H1 (cell line): ENCODE measurements around the gene UBTD1. TPM values are rescaled to one million over a fixed set of nuclear protein-coding genes. Genes with fewer than 3 reads are reported as not detected.

Source experiments
- CBX8 ChIP-seq: fragments of 300-800, 300-1000 bp; sonication (generic); IDR thresholded peaks from 2 replicates; pipeline ENCODE4 v1.7.1; 2016; ENCODE audit warnings: low read depth, low read length, borderline replicate concordance
- CEBPB ChIP-seq: IDR thresholded peaks from 2 replicates; pipeline ENCODE4 v1.6.1; 2012; ENCODE audit warnings: low read depth, low read length
- JUND ChIP-seq: IDR thresholded peaks from 2 replicates; pipeline ENCODE4 v1.6.1; 2011; ENCODE audit warnings: mild to moderate bottlenecking, improper control_type of control experiment, low read length
- KDM5A ChIP-seq: fragments of 200-600 bp; IDR thresholded peaks from 2 replicates; pipeline ENCODE4 v1.7.1; 2012; ENCODE audit warnings: mild to moderate bottlenecking, low read length, inconsistent platforms, mixed read lengths
- POLR2A ChIP-seq, 2 experiments: IDR thresholded peaks; 1 replicate in 1 of 2; 2 replicates in 1 of 2; pipeline ENCODE4 v1.6.1; 2011; ENCODE audit warnings: low read depth in 2 of 2, low read length in 2 of 2, mild to moderate bottlenecking in 2 of 2; ENCODE audit errors: control extremely low read depth in 1 of 2
- POU5F1 ChIP-seq: IDR thresholded peaks from 2 replicates; pipeline ENCODE4 v1.6.1; 2011; ENCODE audit warnings: low read depth, mild to moderate bottlenecking, low read length, moderate library complexity
- RXRA ChIP-seq: IDR thresholded peaks from 2 replicates; pipeline ENCODE4 v1.6.1; 2011; ENCODE audit warnings: low read depth, mild to moderate bottlenecking, low read length, moderate library complexity; ENCODE audit not compliant: insufficient read depth
- SIN3A ChIP-seq, 2 experiments: IDR thresholded peaks in 1 of 2; conservative IDR thresholded peaks in 1 of 2; 2 replicates each; pipeline ENCODE4 v1.6.1; 2011 to 2012; ENCODE audit warnings: low read length in 2 of 2, improper control_type of control experiment in 1 of 2, low read depth in 1 of 2, mild to moderate bottlenecking in 1 of 2
- SRF ChIP-seq: IDR thresholded peaks from 2 replicates; pipeline ENCODE4 v1.6.1; 2011; ENCODE audit warnings: mild to moderate bottlenecking, low read depth, low read length, moderate library complexity
- TAF7 ChIP-seq: optimal IDR thresholded peaks from 2 replicates; pipeline ENCODE3; 2011; ENCODE audit warnings: low read depth, mild to moderate bottlenecking, inconsistent platforms, low read length, moderate library complexity, borderline replicate concordance
- polyA plus RNA-seq, 7 experiments: library from polyadenylated mRNA; depleted of rRNA in 3 of 7; stranded (reverse) in 5 of 7; unstranded in 2 of 7; fragments of >200 nt in 5 of 7; fragments of 200-250 nt in 2 of 7; gene quantifications; 1 replicate in 5 of 7; 2 replicates in 1 of 7; 4 replicates in 1 of 7; pipeline versions ENCODE4 v1.2.1 to v1.2.3, GENCODE V29; 2011 to 2013; ENCODE audit warnings: missing spikeins in 2 of 7, mixed read lengths in 2 of 7
- total RNA-seq: library from RNA; stranded (reverse); fragmentation: NEBNext Ultra II Directional; extraction: Animal tissue kit (Norgen Biotek cat#: 25700); gene quantifications from 2 replicates; pipeline ENCODE4 v1.2.1, GENCODE V29; 2021
- TF ChIP-seq, protein P1 (sequence below): fragments of 300-600 bp; sonication (generic); IDR thresholded peaks from 2 replicates; pipeline ENCODE4 v1.7.1; 2012; ENCODE audit warnings: low read length, moderate library complexity, mild to moderate bottlenecking, inconsistent platforms; ENCODE audit not compliant: insufficient replicate concordance

The UBTD1 gene
- total and polyA plus RNA-seq, 2 of the 8 experiments (the other 6 are each of a cell fraction or from before 2014, with no cell fraction given): 22.3 to 36.2 TPM

- TF ChIP-seq, protein P1, sequence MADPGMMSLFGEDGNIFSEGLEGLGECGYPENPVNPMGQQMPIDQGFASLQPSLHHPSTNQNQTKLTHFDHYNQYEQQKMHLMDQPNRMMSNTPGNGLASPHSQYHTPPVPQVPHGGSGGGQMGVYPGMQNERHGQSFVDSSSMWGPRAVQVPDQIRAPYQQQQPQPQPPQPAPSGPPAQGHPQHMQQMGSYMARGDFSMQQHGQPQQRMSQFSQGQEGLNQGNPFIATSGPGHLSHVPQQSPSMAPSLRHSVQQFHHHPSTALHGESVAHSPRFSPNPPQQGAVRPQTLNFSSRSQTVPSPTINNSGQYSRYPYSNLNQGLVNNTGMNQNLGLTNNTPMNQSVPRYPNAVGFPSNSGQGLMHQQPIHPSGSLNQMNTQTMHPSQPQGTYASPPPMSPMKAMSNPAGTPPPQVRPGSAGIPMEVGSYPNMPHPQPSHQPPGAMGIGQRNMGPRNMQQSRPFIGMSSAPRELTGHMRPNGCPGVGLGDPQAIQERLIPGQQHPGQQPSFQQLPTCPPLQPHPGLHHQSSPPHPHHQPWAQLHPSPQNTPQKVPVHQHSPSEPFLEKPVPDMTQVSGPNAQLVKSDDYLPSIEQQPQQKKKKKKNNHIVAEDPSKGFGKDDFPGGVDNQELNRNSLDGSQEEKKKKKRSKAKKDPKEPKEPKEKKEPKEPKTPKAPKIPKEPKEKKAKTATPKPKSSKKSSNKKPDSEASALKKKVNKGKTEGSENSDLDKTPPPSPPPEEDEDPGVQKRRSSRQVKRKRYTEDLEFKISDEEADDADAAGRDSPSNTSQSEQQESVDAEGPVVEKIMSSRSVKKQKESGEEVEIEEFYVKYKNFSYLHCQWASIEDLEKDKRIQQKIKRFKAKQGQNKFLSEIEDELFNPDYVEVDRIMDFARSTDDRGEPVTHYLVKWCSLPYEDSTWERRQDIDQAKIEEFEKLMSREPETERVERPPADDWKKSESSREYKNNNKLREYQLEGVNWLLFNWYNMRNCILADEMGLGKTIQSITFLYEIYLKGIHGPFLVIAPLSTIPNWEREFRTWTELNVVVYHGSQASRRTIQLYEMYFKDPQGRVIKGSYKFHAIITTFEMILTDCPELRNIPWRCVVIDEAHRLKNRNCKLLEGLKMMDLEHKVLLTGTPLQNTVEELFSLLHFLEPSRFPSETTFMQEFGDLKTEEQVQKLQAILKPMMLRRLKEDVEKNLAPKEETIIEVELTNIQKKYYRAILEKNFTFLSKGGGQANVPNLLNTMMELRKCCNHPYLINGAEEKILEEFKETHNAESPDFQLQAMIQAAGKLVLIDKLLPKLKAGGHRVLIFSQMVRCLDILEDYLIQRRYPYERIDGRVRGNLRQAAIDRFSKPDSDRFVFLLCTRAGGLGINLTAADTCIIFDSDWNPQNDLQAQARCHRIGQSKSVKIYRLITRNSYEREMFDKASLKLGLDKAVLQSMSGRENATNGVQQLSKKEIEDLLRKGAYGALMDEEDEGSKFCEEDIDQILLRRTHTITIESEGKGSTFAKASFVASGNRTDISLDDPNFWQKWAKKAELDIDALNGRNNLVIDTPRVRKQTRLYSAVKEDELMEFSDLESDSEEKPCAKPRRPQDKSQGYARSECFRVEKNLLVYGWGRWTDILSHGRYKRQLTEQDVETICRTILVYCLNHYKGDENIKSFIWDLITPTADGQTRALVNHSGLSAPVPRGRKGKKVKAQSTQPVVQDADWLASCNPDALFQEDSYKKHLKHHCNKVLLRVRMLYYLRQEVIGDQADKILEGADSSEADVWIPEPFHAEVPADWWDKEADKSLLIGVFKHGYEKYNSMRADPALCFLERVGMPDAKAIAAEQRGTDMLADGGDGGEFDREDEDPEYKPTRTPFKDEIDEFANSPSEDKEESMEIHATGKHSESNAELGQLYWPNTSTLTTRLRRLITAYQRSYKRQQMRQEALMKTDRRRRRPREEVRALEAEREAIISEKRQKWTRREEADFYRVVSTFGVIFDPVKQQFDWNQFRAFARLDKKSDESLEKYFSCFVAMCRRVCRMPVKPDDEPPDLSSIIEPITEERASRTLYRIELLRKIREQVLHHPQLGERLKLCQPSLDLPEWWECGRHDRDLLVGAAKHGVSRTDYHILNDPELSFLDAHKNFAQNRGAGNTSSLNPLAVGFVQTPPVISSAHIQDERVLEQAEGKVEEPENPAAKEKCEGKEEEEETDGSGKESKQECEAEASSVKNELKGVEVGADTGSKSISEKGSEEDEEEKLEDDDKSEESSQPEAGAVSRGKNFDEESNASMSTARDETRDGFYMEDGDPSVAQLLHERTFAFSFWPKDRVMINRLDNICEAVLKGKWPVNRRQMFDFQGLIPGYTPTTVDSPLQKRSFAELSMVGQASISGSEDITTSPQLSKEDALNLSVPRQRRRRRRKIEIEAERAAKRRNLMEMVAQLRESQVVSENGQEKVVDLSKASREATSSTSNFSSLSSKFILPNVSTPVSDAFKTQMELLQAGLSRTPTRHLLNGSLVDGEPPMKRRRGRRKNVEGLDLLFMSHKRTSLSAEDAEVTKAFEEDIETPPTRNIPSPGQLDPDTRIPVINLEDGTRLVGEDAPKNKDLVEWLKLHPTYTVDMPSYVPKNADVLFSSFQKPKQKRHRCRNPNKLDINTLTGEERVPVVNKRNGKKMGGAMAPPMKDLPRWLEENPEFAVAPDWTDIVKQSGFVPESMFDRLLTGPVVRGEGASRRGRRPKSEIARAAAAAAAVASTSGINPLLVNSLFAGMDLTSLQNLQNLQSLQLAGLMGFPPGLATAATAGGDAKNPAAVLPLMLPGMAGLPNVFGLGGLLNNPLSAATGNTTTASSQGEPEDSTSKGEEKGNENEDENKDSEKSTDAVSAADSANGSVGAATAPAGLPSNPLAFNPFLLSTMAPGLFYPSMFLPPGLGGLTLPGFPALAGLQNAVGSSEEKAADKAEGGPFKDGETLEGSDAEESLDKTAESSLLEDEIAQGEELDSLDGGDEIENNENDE: no peak
- TF ChIP-seq CEBPB (no peak), JUND (no peak), TAF7 (no peak), SRF (no peak), POLR2A (IDR thresholded peaks at IDR 0.05; ENCODE audit: control extremely low read depth in 1 of 2, low read depth in 2 of 2, low read length in 2 of 2) (no peak), KDM5A (no peak), RXRA (no peak), POU5F1 (no peak), CBX8 (no peak), SIN3A (conservative IDR thresholded peaks at IDR 0.05 in 1 of 2, IDR thresholded peaks at IDR 0.05 in 1 of 2; ENCODE audit: low read depth in 1 of 2, low read length in 2 of 2) (no peak)
Observed at GRCh38 chr10:97563337-97563736, 64.6 kb downstream of the UBTD1 start (continued).
